Stomach (tissue), 9 donors: ENCODE measurements around the gene IL23A. TPM values are rescaled to one million over a fixed set of nuclear protein-coding genes. Genes with fewer than 3 reads are reported as not detected.
A peak's percentile ranks its signal among the peaks of the same experiment; 100 is the strongest.

Experiments used
- DNase-seq, 2 donors: peaks; one replicate each; pipeline versions ENCODE4 v3.0.0 to v3.0.0-alpha.2; 2013 to 2019
- H3K27ac ChIP-seq, 5 donors: fragments of 200-600 bp in 4 of 5; sonication (generic) in 4 of 5; one replicate each; pipeline ENCODE4 v1.5.1; 2013 to 2019; ENCODE audit warnings: mild to moderate bottlenecking in 1 of 5, moderate library complexity in 1 of 5
- H3K27me3 ChIP-seq, 3 donors: fragments of 200-600 bp; sonication (generic); one replicate each; pipeline ENCODE4 v1.5.1; 2017 to 2019; ENCODE audit warnings: mixed run types in 1 of 3
- H3K36me3 ChIP-seq, 4 donors: fragments of 200-600 bp; sonication (generic); 1 replicate in 3 of 4; 2 replicates in 1 of 4; pipeline ENCODE4 v1.5.1; 2016 to 2019
- H3K4me1 ChIP-seq, 4 donors: fragments of 200-600 bp; sonication (generic); one replicate each; pipeline ENCODE4 v1.5.1; 2016 to 2019
- H3K4me3 ChIP-seq, 4 donors: fragments of 200-600 bp; sonication (generic) in 3 of 4; one replicate each; pipeline ENCODE4 v1.5.1; 2016 to 2019; ENCODE audit warnings: mild to moderate bottlenecking in 1 of 4
- H3K9me3 ChIP-seq, 4 donors: fragments of 200-600 bp; sonication (generic); one replicate each; pipeline ENCODE4 v1.5.1; 2016 to 2019
- CTCF ChIP-seq, 7 experiments: fragments of 450-650 bp in 4 of 7; fragments of 200-600 bp in 3 of 7; sonication (generic) in 3 of 7; IDR thresholded peaks; one replicate each; pipeline ENCODE4 v1.5.1; 2016 to 2019; ENCODE audit warnings: antibody characterized with exemption in 7 of 7, control low read depth in 2 of 7, mild to moderate bottlenecking in 1 of 7
- EP300 ChIP-seq: sonication (generic); formaldehyde crosslinking; IDR thresholded peaks from one replicate; pipeline ENCODE4 v1.6.1; 2017; ENCODE audit warnings: antibody characterized with exemption
- POLR2A ChIP-seq, 4 donors: fragments of 450-650 bp; IDR thresholded peaks; one replicate each; pipeline ENCODE4 v1.6.1; 2016; ENCODE audit warnings: antibody characterized with exemption in 4 of 4, control low read depth in 2 of 4, mild to moderate bottlenecking in 1 of 4, moderate library complexity in 1 of 4
- POLR2AphosphoS5 ChIP-seq, 3 donors: sonication (generic); formaldehyde crosslinking; IDR thresholded peaks; one replicate each; pipeline ENCODE4 v1.6.1; 2016; ENCODE audit warnings: antibody characterized with exemption in 3 of 3
- WGBS, 5 donors: extraction: QIAGEN DNeasy Blood & Tissue Kit in 3 of 5; methylation state at CpG; one replicate each; pipeline versions ENCODE4 v1.1.5 to v1.1.7; 2013 to 2018; 5-methylcytosine and 5-hydroxymethylcytosine counted together
- intact Hi-C: fragments of 100-400 bp; cut with DNase I; formaldehyde crosslinking; loops from one replicate; pipeline ENCODE4 v1.15.1; 2023; ENCODE audit warnings: low total_unique reads
- polyA plus RNA-seq, 3 donors: library from polyadenylated mRNA; stranded (reverse); fragments of 200-250 nt; gene quantifications; one replicate each; pipeline ENCODE4 v1.2.3, GENCODE V29; 2013
- total RNA-seq, 5 donors: library from RNA; depleted of rRNA; stranded (reverse); fragments of >200 nt; gene quantifications; one replicate each; pipeline versions ENCODE4 v1.1.0 to v1.2.3, GENCODE V29; 2014 to 2016
- donor health status: healthy with polysubstance abuse.
- donor health status: Bipolar disorder and iron deficiency.
- donor health status: healthy.

IL23A gene
- total and polyA plus RNA-seq, 8 donors, result 0.56 to 1.9 (median 1.1) TPM; not detected in 5

- no peaks in the 10 kb centered on the region for H3K27me3 ChIP-seq
- H3K36me3 ChIP-seq, result peaks cover 54 to 73% (median 71%) of the 10 kb centered on the region in 4 donors
- no peaks in the 10 kb centered on the region for H3K9me3 ChIP-seq
- intact Hi-C loops, result no loop called here
- TF ChIP-seq POLR2A (IDR thresholded peaks at IDR 0.05) (no peak), POLR2AphosphoS5 (IDR thresholded peaks at IDR 0.05) (no peak), EP300 (no peak), CTCF (IDR thresholded peaks at IDR 0.05) (no peak)
- WGBS, 5 donors, result 72 to 91% (median 78%) methylated on average over 6 of the region's 6 CpGs
- H3K4me3 ChIP-seq, result no peak overlapping the region
- H3K27ac ChIP-seq, result no peak overlapping the region
- no peak for DNase-seq
- H3K4me1 ChIP-seq, result no peaks in the 10 kb centered on the region
Measured at GRCh38 chr12:56326533-56326932, 12.2 kb upstream of the IL23A start.

- no peak overlapping the region for H3K4me3 ChIP-seq
- no peaks in the 10 kb centered on the region for H3K9me3 ChIP-seq
- 88 to 98% (median 94%) methylated on average over 7 of the region's 7 CpGs for WGBS, 5 donors
- no peak for DNase-seq
- intact Hi-C loops, result no loop called here
- H3K27ac ChIP-seq, result no peak overlapping the region
- TF ChIP-seq POLR2AphosphoS5 (IDR thresholded peaks at IDR 0.05), result no peak
- TF ChIP-seq EP300, result no peak
- TF ChIP-seq CTCF (IDR thresholded peaks at IDR 0.05), result no peak
- no peak for TF ChIP-seq POLR2A (IDR thresholded peaks at IDR 0.05)
- peaks cover 11 to 22% (median 16%) of the 10 kb centered on the region in 4 donors for H3K4me1 ChIP-seq
- H3K36me3 ChIP-seq, result peaks cover 18 to 28% (median 27%) of the 10 kb centered on the region in 4 donors
- H3K27me3 ChIP-seq, result no peaks in the 10 kb centered on the region
Measured at GRCh38 chr12:56330936-56331490, 7.7 kb upstream of the IL23A start.

GRCh38 chr12:56332512-56333196, 6.0 kb upstream of the IL23A start:
- no peaks in the 10 kb centered on the region for H3K27me3 ChIP-seq
- 92 to 96% (median 93%) methylated on average over 11 of the region's 11 CpGs for WGBS, 5 donors
- intact Hi-C loops, result no loop called here
- TF ChIP-seq POLR2A (IDR thresholded peaks at IDR 0.05) (no peak), POLR2AphosphoS5 (IDR thresholded peaks at IDR 0.05) (no peak), CTCF (IDR thresholded peaks at IDR 0.05) (no peak), EP300 (no peak)
- peak overlapping the region; percentile 86 to 98 (median 95) for H3K27ac ChIP-seq
- DNase-seq, result no peak
- H3K4me3 ChIP-seq, result peak overlapping the region; percentile 52 to 70 (median 56)
- no peaks in the 10 kb centered on the region for H3K9me3 ChIP-seq
- H3K36me3 ChIP-seq, result peaks cover 2 to 12% (median 11%) of the 10 kb centered on the region in 4 donors
- H3K4me1 ChIP-seq, result peaks cover 11 to 22% (median 16%) of the 10 kb centered on the region in 4 donors

- H3K36me3 ChIP-seq, result peaks cover 0 to 6% (median 5%) of the 10 kb centered on the region in 4 donors
- intact Hi-C loops, result no loop called here
- WGBS, 5 donors, result 11 to 20% (median 16%) methylated on average over 8 of the region's 8 CpGs
- TF ChIP-seq CTCF (IDR thresholded peaks at IDR 0.05) (no peak), POLR2A (IDR thresholded peaks at IDR 0.05) (no peak), EP300 (no peak)
- H3K9me3 ChIP-seq, result no peaks in the 10 kb centered on the region
- H3K4me3 ChIP-seq, result peak overlapping the region; percentile 52 to 70 (median 56)
- H3K4me1 ChIP-seq, result peaks cover 11 to 24% (median 16%) of the 10 kb centered on the region in 4 donors
- DNase-seq, result no peak
- H3K27ac ChIP-seq, result peak overlapping the region; percentile 86 to 98 (median 95)
- no peaks in the 10 kb centered on the region for H3K27me3 ChIP-seq
Measured at GRCh38 chr12:56333197-56333678, 5.4 kb upstream of the IL23A start.
